GM23338 (cell line): ENCODE measurements around the gene NT5DC3. TPM values are rescaled to one million over a fixed set of nuclear protein-coding genes. Genes with fewer than 3 reads are reported as not detected.

Source experiments
- ATAC-seq: fragments of 200-7000 bp; cut with Tn5 transposase; 3 replicates; pipeline ENCODE4 v1.9.1; 2020
- DNase-seq: peaks from one replicate; pipeline ENCODE4 v3.0.0-alpha.2; 2015; ENCODE audit warnings: low spot score
- H2AFZ ChIP-seq: fragments of 200-600 bp; sonication (generic); 2 replicates; pipeline ENCODE4 v1.8.0; 2016; ENCODE audit warnings: antibody characterized with exemption, mild to moderate bottlenecking, moderate library complexity
- H3F3A ChIP-seq: fragments of 200-600 bp; sonication (generic); replicated peaks from 2 replicates; pipeline ENCODE4 v1.8.0; 2017; ENCODE audit warnings: antibody characterized with exemption, mixed run types, low read depth
- H3K27ac ChIP-seq: fragments of 200-600 bp; sonication (generic); 2 replicates; pipeline ENCODE4 v1.6.1; 2016; ENCODE audit warnings: low read depth
- H3K27me3 ChIP-seq: fragments of 200-600 bp; sonication (generic); 2 replicates; pipeline ENCODE4 v1.8.0; 2016; ENCODE audit warnings: mild to moderate bottlenecking, mixed run types, moderate library complexity; ENCODE audit not compliant: insufficient read depth
- H3K36me3 ChIP-seq: fragments of 200-600 bp; sonication (generic); 2 replicates; pipeline ENCODE4 v1.8.0; 2016; ENCODE audit warnings: mild to moderate bottlenecking; ENCODE audit not compliant: insufficient read depth
- H3K4me1 ChIP-seq: fragments of 200-600 bp; sonication (generic); 2 replicates; pipeline ENCODE4 v1.8.0; 2016; ENCODE audit warnings: mild to moderate bottlenecking, moderate library complexity; ENCODE audit not compliant: insufficient read depth
- H3K4me2 ChIP-seq: fragments of 200-600 bp; sonication (generic); 2 replicates; pipeline ENCODE4 v1.7.1; 2017; ENCODE audit warnings: mixed run types
- H3K4me3 ChIP-seq: fragments of 200-600 bp; sonication (generic); 2 replicates; pipeline ENCODE4 v1.6.1; 2016; ENCODE audit warnings: mixed run types
- H3K79me2 ChIP-seq: fragments of 200-600 bp; sonication (generic); replicated peaks from 2 replicates; pipeline ENCODE4 v1.8.0; 2017; ENCODE audit warnings: mild to moderate bottlenecking; ENCODE audit not compliant: insufficient read depth
- H3K9me2 ChIP-seq: fragments of 200-600 bp; sonication (generic); 2 replicates; pipeline ENCODE4 v1.8.0; 2017; ENCODE audit not compliant: insufficient read depth
- H4K20me1 ChIP-seq: fragments of 200-600 bp; sonication (generic); replicated peaks from 2 replicates; pipeline ENCODE4 v1.8.0; 2017; ENCODE audit warnings: mild to moderate bottlenecking; ENCODE audit not compliant: insufficient read depth
- H3K27ac Mint-ChIP-seq: 2 replicates; pipeline ENCODE4 v1.8.0; 2020; ENCODE audit warnings: inconsistent platforms, mild to moderate bottlenecking, moderate library complexity, mixed read lengths
- H3K27me3 Mint-ChIP-seq: 3 replicates; pipeline ENCODE4 v1.8.0; 2022; ENCODE audit warnings: low read depth, mild to moderate bottlenecking, moderate library complexity, mixed read lengths, inconsistent platforms; ENCODE audit not compliant: insufficient read depth, poor library complexity
- H3K36me3 Mint-ChIP-seq: 3 replicates; pipeline ENCODE4 v1.8.0; 2021; ENCODE audit warnings: low read depth, mild to moderate bottlenecking, inconsistent platforms, moderate library complexity, mixed read lengths
- H3K4me1 Mint-ChIP-seq: 3 replicates; pipeline ENCODE4 v1.8.0; 2020; ENCODE audit warnings: mild to moderate bottlenecking, inconsistent platforms, mixed read lengths
- H3K4me3 Mint-ChIP-seq: 3 replicates; pipeline ENCODE4 v1.8.0; 2021; ENCODE audit warnings: moderate library complexity, mild to moderate bottlenecking, inconsistent platforms, mixed read lengths
- H3K9me3 Mint-ChIP-seq: 3 replicates; pipeline ENCODE4 v1.8.0; 2020; ENCODE audit warnings: moderate library complexity, mild to moderate bottlenecking, inconsistent platforms, mixed read lengths
- CREB1 ChIP-seq: fragments of 250-450 bp; sonication (Bioruptor Pico); IDR thresholded peaks from 2 replicates; pipeline ENCODE4 v1.5.0; 2020; ENCODE audit warnings: low read depth, mild to moderate bottlenecking, moderate library complexity
- EZH2 ChIP-seq: fragments of 200-600 bp; sonication (generic); IDR thresholded peaks from one replicate; pipeline ENCODE4 v1.8.0; 2017; ENCODE audit warnings: antibody characterized with exemption, mild to moderate bottlenecking, low read depth; ENCODE audit not compliant: unreplicated experiment
- EZH2phosphoT487 ChIP-seq: fragments of 200-600 bp; sonication (generic); IDR thresholded peaks from one replicate; pipeline ENCODE4 v1.8.1; 2018; ENCODE audit warnings: antibody characterized with exemption; ENCODE audit not compliant: unreplicated experiment
- NANOG ChIP-seq: IDR thresholded peaks from 2 replicates; pipeline ENCODE4 v1.6.1; 2016; ENCODE audit warnings: antibody characterized with exemption, borderline replicate concordance
- POLR2AphosphoS5 ChIP-seq: IDR thresholded peaks from 2 replicates; pipeline ENCODE4 v1.6.1; 2016; ENCODE audit warnings: antibody characterized with exemption, low read depth
- STAT1 ChIP-seq: IDR thresholded peaks from one replicate; pipeline ENCODE4 v1.6.1; 2016; ENCODE audit warnings: antibody characterized with exemption; ENCODE audit not compliant: unreplicated experiment
- ZNF114 ChIP-seq: fragments of 250-450 bp; sonication (Bioruptor Pico); IDR thresholded peaks from 2 replicates; pipeline ENCODE4 v1.5.0; 2020; ENCODE audit warnings: mild to moderate bottlenecking, moderate library complexity
- ZNF331 ChIP-seq: fragments of 250-450 bp; sonication (Bioruptor Pico); IDR thresholded peaks from 2 replicates; pipeline ENCODE4 v1.5.0; 2020; ENCODE audit warnings: low read depth, mild to moderate bottlenecking, moderate library complexity
- polyA plus RNA-seq: library from polyadenylated mRNA; unstranded; fragments of >200 nt; fragmentation: Nextera tagmentation; extraction: Ambion mirVana; gene quantifications from 2 replicates; pipeline ENCODE4 v1.2.1, GENCODE V29; 2016
- total RNA-seq: library from RNA; depleted of rRNA; stranded (reverse); fragments of >200 nt; shearing (Covaris generic); gene quantifications from 2 replicates; pipeline ENCODE4 v1.2.3, GENCODE V29; 2014
- TF ChIP-seq, protein P1 (sequence below), 2 experiments: fragments of 200-600 bp in 1 of 2; sonication (generic) in 1 of 2; conservative IDR thresholded peaks; 2 replicates each; pipeline versions ENCODE4 v1.5.1 to v1.6.1; 2016 to 2017; ENCODE audit warnings: antibody characterized with exemption in 2 of 2, low read depth in 2 of 2, mild to moderate bottlenecking in 2 of 2, moderate library complexity in 1 of 2
- TF ChIP-seq, protein P2 (sequence below): IDR thresholded peaks from one replicate; pipeline ENCODE4 v1.6.1; 2018; ENCODE audit warnings: antibody characterized with exemption; ENCODE audit not compliant: unreplicated experiment

NT5DC3 gene
- total and polyA plus RNA-seq, 2 experiments from 2014 or later, result 2.2 to 12.5 TPM

DNA sequence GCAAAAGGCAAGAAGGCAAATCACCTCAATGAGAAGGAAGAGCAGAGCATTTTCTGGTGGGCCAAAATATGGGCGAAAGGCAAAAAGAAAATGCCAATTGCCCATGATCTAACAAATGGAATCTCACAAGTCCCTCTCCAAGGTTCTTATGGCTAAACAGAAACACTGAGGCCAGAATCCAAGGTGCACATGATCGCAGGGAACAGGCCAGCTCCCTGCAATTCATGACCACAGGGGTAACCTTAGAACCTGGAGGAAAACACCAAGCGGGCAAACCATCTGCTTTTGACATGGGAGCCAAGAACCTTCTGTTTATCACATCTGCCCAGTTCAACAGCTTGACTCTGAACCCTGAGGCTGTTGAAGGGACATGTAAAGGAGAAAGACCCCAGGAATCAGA, 60.0 kb downstream of the NT5DC3 start:
- no peaks in the 10 kb centered on the region for H3K9me2 ChIP-seq
- peaks cover 55% of the 10 kb centered on the region for H3K36me3 Mint-ChIP-seq
- no peaks in the 10 kb centered on the region; the same call in 2 of the 3 replicates for H3K4me1 Mint-ChIP-seq
- H3K27ac ChIP-seq, result no peak overlapping the region
- H3K79me2 ChIP-seq, result no peaks in the 10 kb centered on the region
- no peaks in the 10 kb centered on the region for H3K9me3 Mint-ChIP-seq
- H4K20me1 ChIP-seq, result no peaks in the 10 kb centered on the region
- no peaks in the 10 kb centered on the region for H3K36me3 ChIP-seq
- H3K27ac Mint-ChIP-seq, result no peak overlapping the region
- no peaks in the 10 kb centered on the region for H3K27me3 ChIP-seq
- no peak overlapping the region for H3K4me2 ChIP-seq
- no peak overlapping the region for H2AFZ ChIP-seq
- TF ChIP-seq POLR2AphosphoS5 (no peak), CREB1 (no peak), STAT1 (no peak), NANOG (no peak), EZH2 (no peak), ZNF114 (CRISPR knock-in tag) (no peak), EZH2phosphoT487 (no peak)
- TF ChIP-seq, protein P1, sequence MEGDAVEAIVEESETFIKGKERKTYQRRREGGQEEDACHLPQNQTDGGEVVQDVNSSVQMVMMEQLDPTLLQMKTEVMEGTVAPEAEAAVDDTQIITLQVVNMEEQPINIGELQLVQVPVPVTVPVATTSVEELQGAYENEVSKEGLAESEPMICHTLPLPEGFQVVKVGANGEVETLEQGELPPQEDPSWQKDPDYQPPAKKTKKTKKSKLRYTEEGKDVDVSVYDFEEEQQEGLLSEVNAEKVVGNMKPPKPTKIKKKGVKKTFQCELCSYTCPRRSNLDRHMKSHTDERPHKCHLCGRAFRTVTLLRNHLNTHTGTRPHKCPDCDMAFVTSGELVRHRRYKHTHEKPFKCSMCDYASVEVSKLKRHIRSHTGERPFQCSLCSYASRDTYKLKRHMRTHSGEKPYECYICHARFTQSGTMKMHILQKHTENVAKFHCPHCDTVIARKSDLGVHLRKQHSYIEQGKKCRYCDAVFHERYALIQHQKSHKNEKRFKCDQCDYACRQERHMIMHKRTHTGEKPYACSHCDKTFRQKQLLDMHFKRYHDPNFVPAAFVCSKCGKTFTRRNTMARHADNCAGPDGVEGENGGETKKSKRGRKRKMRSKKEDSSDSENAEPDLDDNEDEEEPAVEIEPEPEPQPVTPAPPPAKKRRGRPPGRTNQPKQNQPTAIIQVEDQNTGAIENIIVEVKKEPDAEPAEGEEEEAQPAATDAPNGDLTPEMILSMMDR (conservative IDR thresholded peaks at IDR 0.05; ENCODE audit: low read depth in 2 of 2), result no peak
- TF ChIP-seq, protein P2, sequence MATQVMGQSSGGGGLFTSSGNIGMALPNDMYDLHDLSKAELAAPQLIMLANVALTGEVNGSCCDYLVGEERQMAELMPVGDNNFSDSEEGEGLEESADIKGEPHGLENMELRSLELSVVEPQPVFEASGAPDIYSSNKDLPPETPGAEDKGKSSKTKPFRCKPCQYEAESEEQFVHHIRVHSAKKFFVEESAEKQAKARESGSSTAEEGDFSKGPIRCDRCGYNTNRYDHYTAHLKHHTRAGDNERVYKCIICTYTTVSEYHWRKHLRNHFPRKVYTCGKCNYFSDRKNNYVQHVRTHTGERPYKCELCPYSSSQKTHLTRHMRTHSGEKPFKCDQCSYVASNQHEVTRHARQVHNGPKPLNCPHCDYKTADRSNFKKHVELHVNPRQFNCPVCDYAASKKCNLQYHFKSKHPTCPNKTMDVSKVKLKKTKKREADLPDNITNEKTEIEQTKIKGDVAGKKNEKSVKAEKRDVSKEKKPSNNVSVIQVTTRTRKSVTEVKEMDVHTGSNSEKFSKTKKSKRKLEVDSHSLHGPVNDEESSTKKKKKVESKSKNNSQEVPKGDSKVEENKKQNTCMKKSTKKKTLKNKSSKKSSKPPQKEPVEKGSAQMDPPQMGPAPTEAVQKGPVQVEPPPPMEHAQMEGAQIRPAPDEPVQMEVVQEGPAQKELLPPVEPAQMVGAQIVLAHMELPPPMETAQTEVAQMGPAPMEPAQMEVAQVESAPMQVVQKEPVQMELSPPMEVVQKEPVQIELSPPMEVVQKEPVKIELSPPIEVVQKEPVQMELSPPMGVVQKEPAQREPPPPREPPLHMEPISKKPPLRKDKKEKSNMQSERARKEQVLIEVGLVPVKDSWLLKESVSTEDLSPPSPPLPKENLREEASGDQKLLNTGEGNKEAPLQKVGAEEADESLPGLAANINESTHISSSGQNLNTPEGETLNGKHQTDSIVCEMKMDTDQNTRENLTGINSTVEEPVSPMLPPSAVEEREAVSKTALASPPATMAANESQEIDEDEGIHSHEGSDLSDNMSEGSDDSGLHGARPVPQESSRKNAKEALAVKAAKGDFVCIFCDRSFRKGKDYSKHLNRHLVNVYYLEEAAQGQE, result no peak
- H3K4me3 Mint-ChIP-seq, result no peak overlapping the region
- DNase-seq (no peak), ATAC-seq (no peak)
- no peaks in the 10 kb centered on the region for H3F3A ChIP-seq
- H3K27me3 Mint-ChIP-seq, result no peaks in the 10 kb centered on the region
- 0 out of 2 replicates have a peak, but pooled peaks cover 3% of the 10 kb centered on the region for H3K4me1 ChIP-seq
- no peak overlapping the region for H3K4me3 ChIP-seq

DNA sequence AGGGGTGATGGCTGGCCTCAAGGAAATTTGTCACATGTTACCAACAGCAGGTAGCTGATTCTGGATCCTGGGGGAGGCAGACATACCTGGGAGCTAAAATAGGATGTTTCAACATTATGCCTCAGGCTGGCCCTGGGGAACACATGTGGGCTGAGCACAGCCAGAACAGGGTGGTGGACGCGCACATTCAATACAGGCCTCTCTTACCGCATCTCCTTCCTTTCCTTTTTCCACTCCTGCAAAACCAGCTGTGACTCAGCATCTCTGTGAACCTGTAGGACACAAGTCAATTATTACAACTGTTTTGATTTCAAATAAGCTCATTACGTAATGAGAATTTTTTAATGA, 61.0 kb downstream of the NT5DC3 start:
- Histone ChIP-seq H3K4me2 (no peak overlapping the region), H3K79me2 (no peaks in the 10 kb centered on the region), H2AFZ (no peak overlapping the region), H4K20me1 (no peaks in the 10 kb centered on the region), H3K4me1 (0 out of 2 replicates have a peak, but pooled peaks cover 3% of the 10 kb centered on the region), H3K36me3 (no peaks in the 10 kb centered on the region), H3K27me3 (no peaks in the 10 kb centered on the region), H3K4me3 (no peak overlapping the region), H3F3A (no peaks in the 10 kb centered on the region), H3K27ac (no peak overlapping the region), H3K9me2 (no peaks in the 10 kb centered on the region)
- DNase-seq (no peak), ATAC-seq (no peak)
- H3K4me1 Mint-ChIP-seq, result no peaks in the 10 kb centered on the region; the same call in 2 of the 3 replicates
- H3K9me3 Mint-ChIP-seq, result no peaks in the 10 kb centered on the region
- H3K4me3 Mint-ChIP-seq, result no peak overlapping the region; the same call in 2 of the 3 replicates
- no peaks in the 10 kb centered on the region for H3K27me3 Mint-ChIP-seq
- H3K36me3 Mint-ChIP-seq, result peaks cover 57% of the 10 kb centered on the region
- H3K27ac Mint-ChIP-seq, result peak overlapping the region; percentile 75
- TF ChIP-seq, protein P2, result no peak
- TF ChIP-seq ZNF114 (CRISPR knock-in tag) (no peak), ZNF331 (CRISPR knock-in tag) (no peak)
